Breast epithelium (tissue), 3 donors: ENCODE results near the gene CCNYL1.

ENCODE experiments used
- CTCF ChIP-seq, 3 donors: fragments of 450-650 bp; IDR thresholded peaks; one replicate each; pipeline ENCODE4 v1.5.1; 2016 to 2017; ENCODE audit warnings: antibody characterized with exemption in 3 of 3, mild to moderate bottlenecking in 3 of 3, moderate library complexity in 3 of 3
- POLR2A ChIP-seq: fragments of 450-650 bp; IDR thresholded peaks from one replicate; pipeline ENCODE4 v1.6.1; 2016; ENCODE audit warnings: antibody characterized with exemption, mild to moderate bottlenecking, moderate library complexity

DNA sequence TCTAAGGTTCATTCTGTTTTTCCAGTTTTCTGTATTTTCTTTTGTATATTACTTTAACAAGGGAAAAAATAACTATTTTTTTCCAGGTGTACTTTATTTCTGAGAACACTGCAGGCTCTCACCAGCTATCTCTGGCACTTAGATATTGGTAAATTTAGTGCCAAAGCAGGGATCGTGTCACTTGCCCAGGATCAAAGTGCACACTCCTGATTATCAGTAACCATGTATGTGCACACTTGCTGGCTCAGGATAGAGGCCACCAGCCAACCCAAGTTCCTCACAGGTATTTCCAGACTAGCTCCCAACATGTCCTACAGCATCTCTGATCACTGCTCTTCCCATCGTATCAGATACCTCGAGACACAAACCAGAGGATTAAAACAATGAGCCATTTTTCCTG lies 64.0 kb downstream of the CCNYL1 start:
- no peak for TF ChIP-seq CTCF (IDR thresholded peaks at IDR 0.05)
- TF ChIP-seq POLR2A, result no peak
